Stimulated activated CD4-positive, alpha-beta T cell treated with anti-CD3 and anti-CD28 coated beads, Interleukin-2, amount 100 ng/mL, for 4 hours (primary cell): Measurements from ENCODE around the gene ACOT7.

Experiments
- DNase-seq: peaks from one replicate; pipeline ENCODE4 v3.0.0-alpha.2; 2020; ENCODE audit warnings: low read depth

ACOT7 gene

DNA sequence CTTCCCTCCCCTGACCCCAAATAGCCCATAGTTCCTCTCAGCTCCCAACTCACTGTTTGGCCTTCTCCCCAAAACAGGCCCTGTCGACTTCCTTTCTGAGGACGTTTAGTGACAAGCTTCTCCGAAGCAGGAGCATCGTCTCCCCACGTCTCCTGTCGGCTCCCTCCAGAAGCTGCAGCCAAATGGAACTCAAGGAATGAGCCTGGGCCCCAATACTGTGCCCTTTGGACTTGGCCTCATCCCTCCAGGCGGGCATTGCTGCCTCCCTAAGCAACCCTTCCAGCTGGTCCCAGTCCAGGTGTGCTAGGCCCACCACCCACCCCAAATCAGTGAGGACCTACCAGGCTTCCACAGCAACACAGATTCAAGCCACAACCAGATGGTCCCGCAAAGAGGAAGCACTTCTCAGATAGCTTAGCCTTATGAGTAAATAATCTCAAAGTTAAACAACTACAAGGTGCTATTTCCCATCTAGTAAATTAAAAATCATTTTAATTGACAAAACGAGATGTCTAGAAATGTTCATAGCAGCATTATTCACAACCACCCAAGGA lies 33.0 kb downstream of the ACOT7 start:
- DNase-seq, result no peak

DNA sequence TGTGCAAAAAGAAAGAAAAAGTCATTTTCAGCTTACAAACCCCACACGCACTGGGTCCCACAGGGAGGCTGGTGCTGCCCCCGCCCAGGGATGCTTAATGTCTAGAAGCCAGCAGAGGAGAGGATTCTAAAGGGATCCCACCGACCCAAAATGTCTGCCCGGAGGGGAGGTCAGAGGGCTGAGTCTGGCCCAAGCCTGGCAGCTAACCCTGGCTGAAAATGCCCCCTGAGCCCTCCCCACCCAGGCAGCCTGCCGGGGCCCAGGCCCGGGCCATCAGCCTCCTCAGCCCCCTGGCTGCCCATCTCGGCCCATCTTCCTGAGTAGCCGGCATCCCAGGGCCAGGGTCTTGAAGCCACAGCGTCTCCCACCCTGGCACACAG lies 33.5 kb downstream of the ACOT7 start:
- DNase-seq, result no peak

DNA sequence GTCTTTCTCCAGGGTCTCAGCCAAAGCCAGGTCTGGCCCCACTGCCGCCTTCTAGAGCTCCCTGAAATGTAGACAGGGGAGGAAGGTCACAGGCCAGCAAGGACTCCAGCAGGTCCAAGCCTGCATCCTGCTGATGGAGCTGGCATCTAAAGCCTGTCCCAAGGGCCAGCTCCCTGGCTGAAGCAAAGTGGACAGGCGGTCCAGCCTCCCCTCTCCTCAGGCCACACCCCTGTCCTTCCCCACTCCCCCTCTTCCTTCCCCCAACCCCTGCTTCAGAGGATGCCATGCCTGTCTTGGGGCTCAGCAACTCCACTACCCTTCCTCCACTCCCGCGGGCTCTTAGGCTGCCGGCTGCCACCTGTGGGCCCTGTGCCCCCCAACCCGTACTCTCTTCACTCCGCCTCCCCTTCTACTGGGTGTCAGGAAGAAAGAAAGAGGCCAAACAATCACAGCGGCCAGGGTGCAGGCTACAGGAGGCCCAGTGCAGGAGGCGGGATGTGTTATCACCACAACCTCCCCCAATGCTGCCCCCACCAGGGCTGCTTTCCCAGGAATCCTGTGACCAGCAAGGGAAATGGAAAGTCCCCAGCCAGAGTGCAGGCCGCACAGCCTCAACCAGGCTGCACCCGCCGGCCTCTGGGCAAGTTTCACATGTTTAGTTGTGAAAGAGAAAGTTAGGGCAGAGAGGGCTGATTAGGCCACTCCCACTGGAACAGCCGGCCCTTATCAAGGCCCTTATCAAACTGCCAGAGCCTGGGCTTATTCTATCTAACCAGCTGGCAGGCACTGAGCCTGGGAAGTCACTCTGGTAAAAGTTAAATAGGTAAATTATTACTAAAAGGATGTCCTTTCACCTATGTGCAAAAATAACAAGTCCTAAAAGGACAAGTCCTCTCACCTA lies 34.1 kb downstream of the ACOT7 start:
- peak; percentile 38 for DNase-seq

DNA sequence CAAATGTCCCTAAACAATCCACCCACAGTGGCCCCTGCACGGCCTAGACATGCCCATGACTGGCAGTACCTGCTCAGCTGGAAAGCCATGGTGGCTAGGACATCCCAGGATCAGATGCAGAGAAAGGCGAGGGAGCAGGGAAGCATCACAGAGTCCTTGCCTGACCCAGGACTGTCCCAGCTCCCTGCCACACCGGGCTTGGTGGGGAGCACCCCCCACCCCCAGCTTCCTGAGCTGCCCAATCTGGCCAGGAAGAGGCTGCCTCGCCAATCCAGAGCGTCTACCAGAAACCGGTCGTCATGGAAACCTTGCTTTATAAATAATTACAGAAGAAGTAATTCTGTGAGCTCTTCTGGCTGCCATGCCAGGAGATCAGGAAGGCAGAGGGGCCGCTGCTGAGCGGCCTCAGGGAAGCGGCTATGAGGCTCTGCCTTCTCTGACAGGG lies 34.8 kb downstream of the ACOT7 start:
- DNase-seq, result no peak

DNA sequence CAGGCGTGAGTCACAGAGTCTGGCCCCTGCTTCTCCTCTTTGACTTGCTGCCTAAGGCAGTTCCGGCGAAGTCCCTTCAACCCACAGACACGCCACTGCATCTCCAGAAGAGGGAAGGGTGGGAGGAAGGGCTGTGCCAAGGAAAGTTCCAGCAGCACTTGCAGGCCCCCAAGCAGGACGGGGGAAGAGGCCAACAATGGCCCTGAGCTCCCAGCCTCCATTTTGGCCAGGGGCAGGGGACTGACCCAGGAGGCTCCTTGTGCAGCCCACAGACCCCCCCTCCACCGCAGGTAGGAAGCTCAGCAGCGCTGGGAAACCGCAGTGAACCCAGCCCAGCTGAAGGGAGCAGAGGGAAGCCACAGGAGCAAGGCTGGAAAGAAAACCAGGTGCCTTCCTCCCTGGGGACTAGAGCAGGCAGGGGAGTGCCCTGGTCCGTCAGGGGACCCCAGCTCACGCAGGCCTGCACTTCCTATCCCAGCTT lies 35.4 kb downstream of the ACOT7 start:
- no peak for DNase-seq

DNA sequence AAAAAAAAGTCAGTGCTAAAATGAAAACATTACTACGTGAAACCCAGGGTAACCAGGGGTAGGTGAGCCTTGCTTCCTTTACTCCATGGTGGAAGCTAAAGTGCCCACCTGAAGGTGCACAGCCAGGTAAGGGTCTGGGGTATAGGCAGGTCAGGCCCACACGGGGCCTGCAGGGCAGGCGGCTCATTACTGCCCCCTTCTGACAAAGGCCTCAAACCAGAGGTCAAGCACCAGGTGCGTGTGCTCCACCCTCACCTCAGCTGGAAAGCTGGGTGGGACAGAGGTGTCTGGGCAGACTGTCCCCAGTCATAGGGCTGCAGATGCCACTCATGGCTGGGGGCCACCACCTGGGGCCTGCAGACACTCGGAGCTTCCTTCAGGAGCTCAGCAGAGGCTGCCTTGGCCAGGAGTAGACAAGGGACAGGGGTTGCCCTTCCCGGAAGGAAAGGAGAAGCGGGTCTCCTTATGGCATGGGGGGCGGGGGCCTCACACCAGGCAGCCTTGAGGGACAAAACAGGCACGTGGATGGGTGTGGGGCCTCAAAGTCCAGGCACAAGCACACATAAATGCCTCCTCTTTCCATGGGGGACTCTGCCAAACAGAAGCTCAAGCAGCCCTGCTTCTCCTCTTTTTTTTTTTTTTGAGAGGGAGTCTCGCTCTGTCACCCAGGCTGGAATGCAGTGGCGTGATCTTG lies 36.2 kb downstream of the ACOT7 start:
- DNase-seq, result no peak

DNA sequence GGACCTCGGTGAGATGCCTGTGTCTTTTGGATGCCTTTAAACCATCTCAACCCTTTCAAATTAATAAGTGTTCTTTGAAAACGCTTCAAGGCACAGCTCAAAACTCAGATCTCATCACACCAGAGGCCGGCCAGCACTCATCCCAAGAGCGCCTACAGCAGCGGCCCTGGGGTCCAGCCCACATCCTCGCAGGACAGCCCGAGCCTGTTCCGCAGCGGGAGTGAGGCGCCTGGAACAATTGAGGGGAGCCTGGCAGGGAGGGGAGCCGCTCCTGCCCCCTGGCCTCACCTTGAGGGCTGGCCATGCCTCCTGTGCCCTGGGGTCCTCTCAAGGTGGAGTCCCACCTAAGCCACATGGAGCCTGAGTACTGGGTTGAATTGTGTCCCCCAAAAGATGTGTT lies 37.9 kb downstream of the ACOT7 start:
- no peak for DNase-seq

DNA sequence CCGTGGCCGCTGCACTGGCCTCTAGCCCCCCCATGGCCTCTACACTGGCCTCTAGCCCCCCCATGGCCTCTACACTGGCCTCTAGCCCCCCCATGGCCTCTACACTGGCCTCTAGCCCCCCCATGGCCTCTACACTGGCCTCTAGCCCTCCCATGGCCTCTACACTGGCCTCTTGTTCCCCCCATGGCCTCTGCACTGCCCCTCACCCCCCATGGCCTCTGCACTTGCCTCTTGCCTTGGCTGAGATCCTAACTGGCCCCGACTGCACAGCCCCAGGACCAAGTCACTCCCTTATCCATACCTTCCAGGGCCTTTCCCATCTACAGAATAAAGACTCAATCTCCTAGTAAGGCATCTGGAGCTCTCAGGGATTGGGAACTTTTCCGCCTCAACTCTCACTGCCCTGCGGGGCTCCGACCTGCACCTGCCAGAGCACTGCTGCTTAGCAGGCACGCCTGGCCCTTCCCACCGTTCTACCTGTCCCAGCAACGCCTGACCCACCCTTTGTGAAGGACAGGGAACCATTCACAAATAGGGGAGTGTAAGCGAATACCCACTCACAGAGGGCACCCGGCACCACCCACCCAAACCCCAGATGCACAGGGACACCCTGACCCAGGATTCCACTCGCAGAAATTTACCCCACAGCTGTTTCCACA lies 38.8 kb downstream of the ACOT7 start:
- no peak for DNase-seq

DNA sequence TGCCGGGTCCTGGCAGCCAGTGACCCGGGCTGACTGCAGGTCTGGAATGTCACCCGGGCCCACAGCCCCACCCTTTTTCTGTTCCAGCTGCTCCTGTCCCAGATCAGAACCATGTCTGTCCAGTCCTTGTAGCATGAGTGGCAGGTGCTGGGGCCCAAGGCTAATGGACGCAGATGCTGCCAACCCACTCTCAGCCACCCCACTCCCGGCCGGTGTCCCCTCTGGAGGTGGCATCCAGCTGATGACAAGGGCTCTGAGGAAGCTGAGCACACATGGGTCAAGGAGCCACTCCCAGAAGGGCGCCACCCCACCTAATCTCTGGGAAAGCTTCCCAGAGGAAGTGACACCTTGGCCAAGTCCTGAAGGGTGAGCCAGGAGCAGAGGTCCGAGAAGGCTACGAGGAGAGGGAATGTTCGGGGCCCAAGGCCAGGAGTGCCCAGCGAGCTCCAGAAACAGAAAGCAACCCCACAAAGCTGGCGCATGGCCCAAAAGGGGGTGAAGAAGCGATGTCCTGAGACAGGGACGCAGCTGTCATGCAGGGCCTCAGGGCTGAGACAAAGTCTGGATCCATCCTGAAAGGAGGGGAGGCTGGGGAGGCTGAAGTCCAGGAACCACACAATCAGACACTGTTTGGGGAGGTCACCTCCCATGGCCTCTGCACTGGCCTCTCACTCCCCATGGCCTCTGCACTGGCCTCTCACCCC lies 39.5 kb downstream of the ACOT7 start:
- DNase-seq, result no peak

DNA sequence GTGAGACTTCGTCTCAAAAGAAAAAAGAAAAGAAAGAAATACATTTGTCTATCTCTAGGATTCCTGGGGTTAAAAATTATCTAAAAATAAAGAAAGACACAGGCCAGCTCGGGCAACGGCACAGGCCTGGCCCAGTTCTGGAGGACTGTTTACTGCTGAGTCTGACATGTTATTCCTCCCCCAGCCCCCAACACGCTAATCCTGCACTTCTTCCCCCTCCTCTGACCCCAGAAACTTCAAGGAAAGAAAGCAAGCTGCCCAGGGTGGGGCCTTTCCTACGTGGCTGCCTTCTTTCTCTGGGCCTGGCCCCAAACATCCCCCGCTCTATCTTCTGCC lies 40.0 kb downstream of the ACOT7 start:
- DNase-seq, result no peak

DNA sequence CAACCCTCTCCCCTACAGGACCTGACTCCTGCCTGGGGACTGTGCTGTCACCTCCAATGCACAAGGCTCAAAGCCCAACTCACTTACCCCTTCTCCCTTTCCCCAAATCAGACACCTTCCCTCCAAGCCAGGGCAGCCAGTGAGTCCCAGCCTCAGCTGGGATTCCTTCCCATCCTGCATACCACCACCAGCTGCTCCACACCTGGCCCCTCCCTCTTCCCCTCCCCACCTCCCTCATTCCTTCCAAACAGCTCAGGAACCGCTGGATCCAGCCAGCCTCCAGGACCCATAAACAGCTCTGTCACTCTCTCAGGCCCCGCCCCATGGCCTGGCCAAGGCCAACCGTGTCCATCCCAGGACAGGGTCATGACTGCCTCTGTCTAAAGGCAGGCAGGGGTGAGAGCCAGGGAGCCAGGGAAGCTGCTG lies 41.4 kb downstream of the ACOT7 start:
- DNase-seq, result no peak

DNA sequence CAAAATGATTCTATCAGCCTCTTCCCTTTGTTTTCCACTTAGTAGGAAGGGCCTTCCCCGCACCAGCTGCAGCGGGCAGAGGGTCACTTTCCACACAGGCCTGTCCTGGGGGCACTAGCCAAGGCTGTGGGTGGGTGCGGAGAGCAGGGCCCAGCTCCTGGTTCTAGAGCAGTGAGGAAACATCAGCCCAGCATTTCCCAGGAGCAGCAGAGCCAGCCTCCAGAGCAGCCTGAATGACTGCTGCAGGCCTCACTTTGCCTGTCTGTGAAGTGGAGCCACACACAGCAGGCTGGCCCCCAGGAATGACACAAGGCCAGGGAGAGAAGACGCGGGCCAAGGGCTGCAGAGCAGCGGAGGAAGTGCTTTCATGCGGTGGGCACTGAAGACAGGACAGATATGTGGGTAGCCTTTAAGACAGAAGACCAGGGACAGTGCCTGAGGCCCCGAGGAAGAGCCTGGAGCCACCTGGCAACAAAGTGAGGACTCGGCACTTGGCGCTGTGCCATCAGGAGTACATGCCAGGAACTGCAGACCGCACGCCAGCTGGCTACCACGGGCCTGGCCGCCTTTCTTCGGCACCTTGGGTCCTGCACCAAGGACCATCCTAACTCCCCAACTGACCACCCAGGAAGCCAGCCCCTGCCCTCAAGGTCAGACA lies 42.0 kb downstream of the ACOT7 start:
- no peak for DNase-seq

DNA sequence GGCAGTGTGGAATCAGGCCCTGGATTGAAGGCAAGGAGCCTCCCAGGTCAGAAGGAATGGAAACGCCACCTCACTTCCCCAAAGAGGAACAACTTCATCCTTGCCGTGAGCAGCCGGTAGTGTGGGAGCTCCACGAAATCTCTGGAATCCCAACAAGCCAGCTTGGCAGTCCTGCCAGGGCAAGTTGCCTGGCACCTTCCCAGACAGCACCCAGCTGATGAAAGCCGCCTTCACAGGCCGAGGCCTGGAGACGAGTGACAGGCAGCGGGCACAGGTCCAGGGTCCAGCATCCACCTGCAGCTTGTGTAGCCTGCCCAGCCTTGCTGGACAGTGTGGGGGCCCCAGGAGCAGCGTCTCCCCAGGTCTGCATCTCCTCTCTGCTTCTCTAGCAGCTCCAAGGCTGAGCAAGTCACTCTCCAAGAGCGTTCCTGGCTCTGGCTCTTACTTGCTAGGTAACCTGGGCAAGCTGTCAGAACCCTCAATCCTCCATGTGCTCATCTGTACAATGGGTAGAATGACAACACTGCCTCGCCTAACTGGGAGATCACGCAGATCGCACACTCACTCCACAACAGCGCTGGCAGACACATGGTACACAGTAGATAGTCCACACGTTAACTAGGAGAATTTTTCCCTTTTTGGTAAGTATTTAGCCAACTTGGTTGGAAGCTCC lies 43.0 kb downstream of the ACOT7 start:
- no peak for DNase-seq

DNA sequence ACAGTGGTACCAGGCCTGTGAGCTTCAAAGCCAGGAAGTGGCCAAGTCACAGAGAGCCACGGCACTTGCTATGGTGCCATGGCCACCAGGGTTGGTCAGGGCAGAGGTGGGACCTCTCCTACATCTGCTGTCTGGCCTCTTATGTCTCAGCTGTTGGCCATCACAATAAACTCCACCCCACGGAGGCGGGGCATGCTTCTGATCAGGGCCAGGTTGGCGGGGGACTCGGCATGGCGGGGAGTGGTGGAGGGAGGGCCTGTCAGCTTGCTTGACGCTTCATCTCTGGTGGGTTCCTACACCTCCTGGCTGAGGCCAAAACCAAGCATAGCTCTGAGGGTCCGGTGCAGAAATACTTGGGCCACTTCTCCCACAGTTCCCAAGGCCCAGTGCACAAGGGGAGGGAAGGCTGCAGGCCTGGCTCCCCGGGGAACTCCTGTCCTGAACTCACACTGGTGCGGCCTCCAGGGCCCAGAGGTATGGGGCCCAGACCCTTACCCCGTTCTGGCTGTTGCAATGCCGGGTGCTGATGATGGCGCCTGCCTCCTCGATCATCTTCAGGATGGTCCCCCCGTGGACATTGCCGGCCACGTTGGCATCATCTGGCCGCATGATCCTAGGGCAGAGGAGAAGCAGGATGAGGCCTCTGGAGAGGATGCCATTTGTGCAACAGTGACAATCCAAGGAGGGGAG lies 44.2 kb downstream of the ACOT7 start:
- DNase-seq, result no peak

DNA sequence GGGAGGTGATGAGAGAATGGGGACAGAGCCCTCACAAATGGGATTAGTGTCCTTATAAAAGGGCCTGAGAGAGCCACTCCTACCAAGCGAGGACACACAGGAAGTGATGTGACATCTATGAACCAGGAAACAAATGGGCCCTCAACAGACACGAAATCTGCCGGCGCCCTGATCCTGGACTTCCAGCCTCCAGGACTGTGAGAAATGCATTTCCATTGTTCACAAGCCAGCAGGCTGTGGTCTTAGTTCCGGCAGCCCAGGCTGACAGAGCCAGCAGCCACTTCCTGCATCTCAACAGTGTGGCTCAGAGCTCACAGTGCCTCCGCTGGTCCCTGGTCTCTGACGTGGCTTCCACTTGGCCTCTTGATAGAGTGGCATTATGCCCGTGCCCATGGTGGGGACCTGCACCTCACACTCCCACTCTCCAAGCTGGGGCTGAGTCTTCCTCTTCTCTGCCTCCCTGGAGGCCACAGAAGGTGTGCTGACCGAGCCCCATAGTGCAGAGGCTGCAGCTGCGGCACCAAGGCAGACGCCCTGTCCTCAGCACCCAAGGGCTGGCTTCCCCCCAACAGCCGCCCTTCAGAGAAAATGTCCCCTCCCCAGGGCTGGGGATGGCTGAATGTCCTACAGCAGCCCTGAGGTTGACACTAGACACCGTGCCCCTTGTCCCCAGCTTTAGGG lies 44.9 kb downstream of the ACOT7 start:
- peak; percentile 14 for DNase-seq

DNA sequence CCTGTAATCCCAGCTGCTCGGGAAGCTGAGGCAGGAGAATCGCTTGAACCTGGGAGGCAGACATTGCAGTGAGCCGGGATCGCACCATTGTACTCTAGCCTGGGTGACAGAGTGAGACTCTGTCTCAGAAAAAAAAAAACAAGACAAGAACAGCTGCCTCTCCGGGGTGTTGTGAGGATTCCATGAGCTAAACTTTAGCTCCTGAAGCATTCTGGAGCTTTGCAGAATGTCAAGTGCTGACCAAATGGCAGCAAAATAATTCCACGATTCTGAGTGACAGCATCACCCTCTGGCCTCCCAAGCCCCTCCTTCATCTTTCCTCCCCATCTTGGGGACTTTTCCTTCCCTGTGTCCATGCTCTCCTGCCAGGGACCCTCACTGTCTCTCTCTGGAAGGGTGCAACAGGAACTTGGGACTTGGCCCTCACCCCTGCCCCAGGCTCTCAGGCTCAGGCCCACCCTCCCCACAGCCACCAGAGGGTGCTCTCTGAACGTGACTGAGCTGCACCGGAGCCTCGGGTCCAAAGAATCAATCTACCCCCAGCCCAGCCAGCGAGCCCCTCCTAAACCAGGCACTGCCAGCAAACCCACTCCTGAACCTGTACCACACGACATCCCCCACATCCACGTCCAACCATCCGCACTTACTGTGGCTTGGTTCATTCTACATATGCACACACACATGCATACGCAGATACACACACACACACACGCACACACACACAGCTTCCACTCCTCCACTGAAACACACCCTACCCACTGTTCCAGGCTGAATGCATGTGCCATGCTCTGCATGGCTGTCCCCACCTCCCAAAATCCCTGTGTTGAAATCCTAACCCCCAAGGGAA lies 45.7 kb downstream of the ACOT7 start:
- peak; percentile 55 for DNase-seq

DNA sequence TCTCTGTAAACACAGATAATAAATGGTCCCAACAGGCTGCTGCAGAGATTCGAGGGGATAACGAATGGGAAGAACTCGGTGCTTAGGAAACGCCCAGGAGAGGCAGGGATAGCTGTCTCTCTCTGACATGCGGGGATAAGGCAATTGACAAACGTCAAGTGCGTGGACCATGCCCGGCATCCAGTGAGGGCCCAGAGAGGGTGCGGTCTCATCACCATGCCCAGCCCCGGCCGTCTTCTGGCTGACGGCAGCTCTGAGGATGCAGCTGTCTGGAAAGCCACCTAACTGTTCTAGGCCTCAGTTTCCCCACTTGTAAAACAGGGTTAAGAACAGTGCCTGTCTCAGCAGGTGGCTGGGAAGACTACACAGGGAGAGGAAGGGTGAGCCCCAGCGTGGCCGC lies 48.1 kb downstream of the ACOT7 start:
- no peak for DNase-seq

DNA sequence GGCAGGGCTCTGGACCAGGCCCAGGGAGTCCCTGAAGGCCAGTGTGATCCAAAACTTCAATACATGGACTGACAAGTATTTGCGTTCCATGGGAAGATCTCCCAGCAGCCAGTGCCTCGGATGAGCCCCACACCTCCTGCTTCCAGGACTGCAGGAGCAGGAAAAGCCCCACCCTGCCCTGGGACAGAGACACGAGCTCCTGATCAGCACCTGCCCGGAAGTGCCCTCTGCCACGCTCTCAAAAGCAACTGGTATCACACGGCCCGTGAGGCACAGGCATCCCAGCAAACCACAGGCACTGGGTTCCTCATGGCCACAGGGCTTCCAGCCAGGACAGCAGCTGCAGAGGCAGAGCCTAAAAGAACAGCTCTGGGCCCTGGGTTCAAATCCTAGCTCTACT lies 48.6 kb downstream of the ACOT7 start:
- no peak for DNase-seq
